Fibroblast of pulmonary artery (primary cell): ENCODE results near the gene RPA3.

Experiments used
- DNase-seq: peaks from one replicate; pipeline ENCODE4 v3.0.0-alpha.2; 2010; ENCODE audit warnings: low read depth
- H3K4me3 ChIP-seq: replicated peaks from 2 replicates; pipeline ENCODE4 v1.5.1; 2011; ENCODE audit warnings: low read depth, mild to moderate bottlenecking, control low read depth, low read length, moderate library complexity
- TF ChIP-seq, protein P1 (sequence below): IDR thresholded peaks from 2 replicates; pipeline ENCODE4 v1.5.1; 2011; ENCODE audit warnings: mild to moderate bottlenecking, control low read depth, low read length, inconsistent platforms; ENCODE audit errors: missing control alignments

Gene RPA3

GRCh38 chr7:7617550-7617949 lies 100.9 kb downstream of the RPA3 start:
- no peak overlapping the region for H3K4me3 ChIP-seq
- no peak for DNase-seq
- TF ChIP-seq, protein P1, sequence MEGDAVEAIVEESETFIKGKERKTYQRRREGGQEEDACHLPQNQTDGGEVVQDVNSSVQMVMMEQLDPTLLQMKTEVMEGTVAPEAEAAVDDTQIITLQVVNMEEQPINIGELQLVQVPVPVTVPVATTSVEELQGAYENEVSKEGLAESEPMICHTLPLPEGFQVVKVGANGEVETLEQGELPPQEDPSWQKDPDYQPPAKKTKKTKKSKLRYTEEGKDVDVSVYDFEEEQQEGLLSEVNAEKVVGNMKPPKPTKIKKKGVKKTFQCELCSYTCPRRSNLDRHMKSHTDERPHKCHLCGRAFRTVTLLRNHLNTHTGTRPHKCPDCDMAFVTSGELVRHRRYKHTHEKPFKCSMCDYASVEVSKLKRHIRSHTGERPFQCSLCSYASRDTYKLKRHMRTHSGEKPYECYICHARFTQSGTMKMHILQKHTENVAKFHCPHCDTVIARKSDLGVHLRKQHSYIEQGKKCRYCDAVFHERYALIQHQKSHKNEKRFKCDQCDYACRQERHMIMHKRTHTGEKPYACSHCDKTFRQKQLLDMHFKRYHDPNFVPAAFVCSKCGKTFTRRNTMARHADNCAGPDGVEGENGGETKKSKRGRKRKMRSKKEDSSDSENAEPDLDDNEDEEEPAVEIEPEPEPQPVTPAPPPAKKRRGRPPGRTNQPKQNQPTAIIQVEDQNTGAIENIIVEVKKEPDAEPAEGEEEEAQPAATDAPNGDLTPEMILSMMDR = no peak

DNA sequence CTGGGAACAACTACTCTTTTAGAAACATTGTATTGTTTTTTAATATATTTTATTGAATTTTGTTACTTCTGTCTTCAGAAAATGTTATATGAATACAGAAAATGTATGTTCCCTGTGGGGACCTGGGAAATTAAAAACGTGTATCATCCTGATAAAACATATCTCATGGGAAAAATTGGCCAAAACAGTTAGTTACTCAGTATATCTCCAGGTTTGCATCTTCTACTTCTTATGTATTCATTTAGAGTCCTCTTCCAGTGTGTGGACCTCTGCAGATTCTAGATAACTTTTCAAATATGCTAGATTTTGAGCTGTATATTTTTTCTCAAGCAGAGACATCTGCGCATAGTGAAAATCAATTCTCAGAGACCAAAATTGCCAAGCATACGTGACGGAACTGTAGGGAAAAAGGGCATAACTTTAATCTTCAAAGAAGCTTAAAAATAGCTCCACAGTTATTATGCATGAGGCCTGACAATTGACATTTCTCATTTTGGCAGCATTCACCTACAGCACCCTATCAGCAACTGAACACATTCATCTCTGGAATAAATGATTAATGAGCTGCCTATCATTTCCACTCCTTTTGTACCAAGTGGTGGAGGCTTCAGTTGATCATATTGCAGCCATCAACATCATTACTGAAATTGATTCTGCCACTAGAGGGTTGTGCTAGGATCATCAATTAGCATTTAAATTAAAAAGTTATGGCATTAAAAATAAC lies 104.2 kb downstream of the RPA3 start:
- no peak for DNase-seq
- H3K4me3 ChIP-seq = no peak overlapping the region
- TF ChIP-seq, protein P1 = no peak

DNA sequence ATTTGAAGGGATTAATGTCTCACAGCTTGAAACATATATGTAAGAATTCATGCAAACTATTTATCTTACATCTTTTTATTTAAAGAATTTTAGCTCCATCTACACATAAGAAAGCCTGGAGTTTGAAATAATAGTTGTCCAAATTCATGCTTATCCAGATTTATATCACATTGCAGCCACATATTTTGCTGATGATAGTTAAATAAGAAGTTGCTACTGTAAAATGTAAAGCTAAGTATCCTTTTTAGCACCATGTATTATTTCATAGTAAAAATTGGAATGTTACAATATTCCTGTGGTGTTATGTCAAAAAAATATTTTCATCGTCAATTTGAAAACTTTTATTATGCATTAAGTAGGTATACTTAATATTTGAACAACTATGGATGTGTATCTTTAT lies 105.2 kb downstream of the RPA3 start:
- DNase-seq = no peak
- no peak overlapping the region for H3K4me3 ChIP-seq
- TF ChIP-seq, protein P1 = no peak

GRCh38 chr7:7612519-7612918 lies 105.9 kb downstream of the RPA3 start:
- DNase-seq = no peak
- TF ChIP-seq, protein P1 = no peak
- H3K4me3 ChIP-seq = no peak overlapping the region

DNA sequence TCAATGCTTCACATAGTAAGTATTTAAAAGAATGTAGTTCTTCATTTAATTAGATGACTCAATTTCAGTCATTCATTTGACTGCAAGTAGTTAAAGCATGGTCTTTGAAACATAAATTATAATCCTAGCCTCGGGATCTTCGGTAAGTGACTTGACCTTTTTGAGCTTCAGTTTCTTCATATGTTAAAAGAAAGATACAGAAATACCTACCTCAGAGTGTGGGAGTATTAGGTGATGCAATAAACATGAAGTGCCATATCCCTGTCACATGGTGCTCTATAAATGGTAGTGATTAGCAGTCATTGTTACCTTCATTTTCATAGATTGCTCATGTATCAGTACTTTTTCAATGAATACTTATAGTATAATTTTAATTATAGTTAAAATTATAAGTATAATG lies 109.1 kb downstream of the RPA3 start:
- DNase-seq = no peak
- TF ChIP-seq, protein P1 = no peak
- no peak overlapping the region for H3K4me3 ChIP-seq

GRCh38 chr7:7607010-7607409 lies 111.4 kb downstream of the RPA3 start:
- H3K4me3 ChIP-seq = no peak overlapping the region
- TF ChIP-seq, protein P1 = no peak
- no peak for DNase-seq

DNA sequence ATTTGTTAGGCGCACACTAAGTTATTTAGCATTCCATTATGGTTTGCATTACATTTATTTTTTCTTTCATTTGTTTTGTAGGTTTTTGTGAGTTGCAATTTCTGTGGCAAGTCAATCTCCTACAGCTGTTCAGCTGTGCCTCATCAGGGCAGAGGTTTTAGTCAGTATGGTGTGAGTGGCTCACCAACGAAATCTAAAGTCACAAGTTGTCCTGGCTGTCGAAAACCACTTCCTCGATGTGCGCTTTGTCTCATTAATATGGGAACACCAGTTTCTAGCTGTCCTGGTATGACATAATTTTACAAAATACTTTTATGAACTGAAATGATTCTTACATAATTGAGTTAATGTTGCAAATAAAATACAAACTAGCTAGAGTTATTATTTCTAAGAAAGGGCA lies 122.2 kb downstream of the RPA3 start:
- TF ChIP-seq, protein P1 = no peak
- DNase-seq = no peak
- no peak overlapping the region for H3K4me3 ChIP-seq
